ENCODE results near the gene DEXI. TPM values are rescaled to one million over a fixed set of nuclear protein-coding genes. Genes with fewer than 3 reads are reported as not detected.

DEXI gene
- total RNA-seq, 1 experiment from 2014 or later: 28.3 TPM

GRCh38 chr16:10934325-10935107 lies 7.8 kb downstream of the DEXI start:
- Histone ChIP-seq H3K4ac (ENCODE audit: low read depth, low read length) (no peak overlapping the region), H4K5ac (ENCODE audit: insufficient read length, low read depth, low read length) (no peak overlapping the region), H2BK20ac (ENCODE audit: low read depth, low read length, poor library complexity, severe bottlenecking) (no peak overlapping the region), H2BK15ac (ENCODE audit: low read depth, low read length) (no peak overlapping the region), H3K14ac (ENCODE audit: insufficient read depth, low read length) (no peak overlapping the region), H3K4me1 (ENCODE audit: insufficient read depth, low read length) (no peaks in the 10 kb centered on the region), H2AK5ac (ENCODE audit: insufficient read length, low read length) (no peak overlapping the region), H4K20me1 (ENCODE audit: control insufficient read depth, insufficient read depth, insufficient read length) (no peaks in the 10 kb centered on the region), H3K9me3 (ENCODE audit: control insufficient read depth, low read depth, low read length) (no peaks in the 10 kb centered on the region), H2BK12ac (ENCODE audit: insufficient read length, low read depth, low read length) (no peak overlapping the region), H3K23me2 (ENCODE audit: insufficient read length, low read depth, low read length, poor library complexity, severe bottlenecking) (no peaks in the 10 kb centered on the region), H3K27me3 (ENCODE audit: insufficient read depth, low read length) (no peaks in the 10 kb centered on the region), H3T11ph (ENCODE audit: low read length) (no peak overlapping the region), H3K9ac (ENCODE audit: extremely low read depth, insufficient read length, low read length) (no peak overlapping the region), H3K27ac (ENCODE audit: insufficient read length, low read depth, low read length) (no peak overlapping the region), H3K79me1 (ENCODE audit: insufficient read depth, low read depth, low read length, poor library complexity, severe bottlenecking) (peaks cover 3% of the 10 kb centered on the region), H2BK5ac (ENCODE audit: insufficient read length, low read length) (no peak overlapping the region), H3K79me2 (ENCODE audit: insufficient read depth, low read length) (no peaks in the 10 kb centered on the region; the same call in 1 of the 2 replicates), H3K4me2 (ENCODE audit: insufficient read depth, insufficient read length, low read length) (no peak overlapping the region), H3K23ac (ENCODE audit: insufficient read length, low read depth, low read length) (no peak overlapping the region), H2AFZ (ENCODE audit: low read length) (no peak overlapping the region), H4K91ac (ENCODE audit: insufficient read length, low read depth, low read length) (no peak overlapping the region), H3K18ac (ENCODE audit: insufficient read length, low read depth, low read length) (no peak overlapping the region), H3K56ac (ENCODE audit: insufficient read length, low read depth, low read length) (no peak overlapping the region), H4K8ac (replicated peaks; ENCODE audit: insufficient read length, low read depth, low read length) (no peak overlapping the region), H2BK120ac (ENCODE audit: low read depth, low read length, poor library complexity, severe bottlenecking) (no peak overlapping the region)
- no CpG with 5 or more reads among the region's 13 CpGs for WGBS (ENCODE audit: extremely low coverage, insufficient read length, low lambda C conversion rate)
- TF ChIP-seq, protein P1, sequence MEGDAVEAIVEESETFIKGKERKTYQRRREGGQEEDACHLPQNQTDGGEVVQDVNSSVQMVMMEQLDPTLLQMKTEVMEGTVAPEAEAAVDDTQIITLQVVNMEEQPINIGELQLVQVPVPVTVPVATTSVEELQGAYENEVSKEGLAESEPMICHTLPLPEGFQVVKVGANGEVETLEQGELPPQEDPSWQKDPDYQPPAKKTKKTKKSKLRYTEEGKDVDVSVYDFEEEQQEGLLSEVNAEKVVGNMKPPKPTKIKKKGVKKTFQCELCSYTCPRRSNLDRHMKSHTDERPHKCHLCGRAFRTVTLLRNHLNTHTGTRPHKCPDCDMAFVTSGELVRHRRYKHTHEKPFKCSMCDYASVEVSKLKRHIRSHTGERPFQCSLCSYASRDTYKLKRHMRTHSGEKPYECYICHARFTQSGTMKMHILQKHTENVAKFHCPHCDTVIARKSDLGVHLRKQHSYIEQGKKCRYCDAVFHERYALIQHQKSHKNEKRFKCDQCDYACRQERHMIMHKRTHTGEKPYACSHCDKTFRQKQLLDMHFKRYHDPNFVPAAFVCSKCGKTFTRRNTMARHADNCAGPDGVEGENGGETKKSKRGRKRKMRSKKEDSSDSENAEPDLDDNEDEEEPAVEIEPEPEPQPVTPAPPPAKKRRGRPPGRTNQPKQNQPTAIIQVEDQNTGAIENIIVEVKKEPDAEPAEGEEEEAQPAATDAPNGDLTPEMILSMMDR (conservative IDR thresholded peaks at IDR 0.05): no peak
- Mint-ChIP-seq H3K27me3 (ENCODE audit: low read depth) (no peaks in the 10 kb centered on the region), H3K36me3 (ENCODE audit: insufficient read depth in 1 of 3, low read depth in 3 of 3) (peaks cover 7 to 24% (median 15%) of the 10 kb centered on the region in 3 experiments; a peak in 6 of 7 replicates), H3K4me3 (no peak overlapping the region), H3K9me3 (no peaks in the 10 kb centered on the region), H3K27ac (peak overlapping the region in 1 of 3 experiments; percentile 4; a peak in 1 of 7 replicates), H3K4me1 (peaks cover 3 to 6% of the 10 kb centered on the region in 2 experiments)
- DNase-seq: no peak

All from H9 (cell line).